ENCODE measurements around the gene INSC.

The INSC gene

GRCh38 chr11:15107730-15108515 is 6.8 kb upstream of the INSC start:
- no peak overlapping the region for H3K4me3 ChIP-seq (ENCODE audit: low read depth, low read length)

GRCh38 chr11:15108592-15109130 is 6.1 kb upstream of the INSC start:
- no peak overlapping the region for H3K4me3 ChIP-seq (ENCODE audit: low read depth, low read length)

- H3K4me3 ChIP-seq (ENCODE audit: low read depth, low read length) = no peak overlapping the region
Measured at GRCh38 chr11:15109602-15110001, 5.1 kb upstream of the INSC start.

GRCh38 chr11:15111215-15111614 is 3.5 kb upstream of the INSC start:
- no peak overlapping the region for H3K4me3 ChIP-seq (ENCODE audit: low read depth, low read length)

- H3K4me3 ChIP-seq (ENCODE audit: low read depth, low read length) = no peak overlapping the region
Measured at GRCh38 chr11:15112131-15112541, 2.6 kb upstream of the INSC start.

- H3K4me3 ChIP-seq (ENCODE audit: low read depth, low read length) = no peak overlapping the region
Measured at GRCh38 chr11:15113381-15113780, 1.3 kb upstream of the INSC start.

- H3K4me3 ChIP-seq (ENCODE audit: low read depth, low read length) = no peak overlapping the region
Measured at GRCh38 chr11:15115686-15116085, 963 bp downstream of the INSC start.

- H3K4me3 ChIP-seq (ENCODE audit: low read depth, low read length) = no peak overlapping the region
Measured at GRCh38 chr11:15117751-15118150, 3.0 kb downstream of the INSC start.

GRCh38 chr11:15118431-15118830 is 3.7 kb downstream of the INSC start:
- no peak overlapping the region for H3K4me3 ChIP-seq (ENCODE audit: low read depth, low read length)

GRCh38 chr11:15119352-15119751 is 4.6 kb downstream of the INSC start:
- no peak overlapping the region for H3K4me3 ChIP-seq (ENCODE audit: low read depth, low read length)

GRCh38 chr11:15119826-15120225 is 5.1 kb downstream of the INSC start:
- H3K4me3 ChIP-seq (ENCODE audit: low read depth, low read length) = no peak overlapping the region

- no peak overlapping the region for H3K4me3 ChIP-seq (ENCODE audit: low read depth, low read length)
Measured at GRCh38 chr11:15123849-15124248, 9.1 kb downstream of the INSC start.

- H3K4me3 ChIP-seq (ENCODE audit: low read depth, low read length) = no peak overlapping the region
Measured at GRCh38 chr11:15124528-15124927, 9.8 kb downstream of the INSC start.

GRCh38 chr11:15127341-15127740 is 12.6 kb downstream of the INSC start:
- H3K4me3 ChIP-seq (ENCODE audit: low read depth, low read length) = no peak overlapping the region

GRCh38 chr11:15128621-15129020 is 13.9 kb downstream of the INSC start:
- H3K4me3 ChIP-seq (ENCODE audit: low read depth, low read length) = no peak overlapping the region

- H3K4me3 ChIP-seq (ENCODE audit: low read depth, low read length) = no peak overlapping the region
Measured at GRCh38 chr11:15136166-15136565, 21.4 kb downstream of the INSC start.

- no peak overlapping the region for H3K4me3 ChIP-seq (ENCODE audit: low read depth, low read length)
Measured at GRCh38 chr11:15139096-15139770, 24.5 kb downstream of the INSC start.

- no peak overlapping the region for H3K4me3 ChIP-seq (ENCODE audit: low read depth, low read length)
Measured at GRCh38 chr11:15139958-15140659, 25.4 kb downstream of the INSC start.

- H3K4me3 ChIP-seq (ENCODE audit: low read depth, low read length) = no peak overlapping the region
Measured at GRCh38 chr11:15141381-15141780, 26.7 kb downstream of the INSC start.

- no peak overlapping the region for H3K4me3 ChIP-seq (ENCODE audit: low read depth, low read length)
Measured at GRCh38 chr11:15142838-15143237, 28.1 kb downstream of the INSC start.

GRCh38 chr11:15143855-15144254 is 29.1 kb downstream of the INSC start:
- H3K4me3 ChIP-seq (ENCODE audit: low read depth, low read length) = no peak overlapping the region

GRCh38 chr11:15144347-15144746 is 29.6 kb downstream of the INSC start:
- no peak overlapping the region for H3K4me3 ChIP-seq (ENCODE audit: low read depth, low read length)

Data from iPS-11a (cell line).